Measurements from ENCODE around the gene ISM1.

ISM1 gene

GRCh38 chr20:13260650-13261279 is 39.7 kb downstream of the ISM1 start:
- no peak for DNase-seq

DNA sequence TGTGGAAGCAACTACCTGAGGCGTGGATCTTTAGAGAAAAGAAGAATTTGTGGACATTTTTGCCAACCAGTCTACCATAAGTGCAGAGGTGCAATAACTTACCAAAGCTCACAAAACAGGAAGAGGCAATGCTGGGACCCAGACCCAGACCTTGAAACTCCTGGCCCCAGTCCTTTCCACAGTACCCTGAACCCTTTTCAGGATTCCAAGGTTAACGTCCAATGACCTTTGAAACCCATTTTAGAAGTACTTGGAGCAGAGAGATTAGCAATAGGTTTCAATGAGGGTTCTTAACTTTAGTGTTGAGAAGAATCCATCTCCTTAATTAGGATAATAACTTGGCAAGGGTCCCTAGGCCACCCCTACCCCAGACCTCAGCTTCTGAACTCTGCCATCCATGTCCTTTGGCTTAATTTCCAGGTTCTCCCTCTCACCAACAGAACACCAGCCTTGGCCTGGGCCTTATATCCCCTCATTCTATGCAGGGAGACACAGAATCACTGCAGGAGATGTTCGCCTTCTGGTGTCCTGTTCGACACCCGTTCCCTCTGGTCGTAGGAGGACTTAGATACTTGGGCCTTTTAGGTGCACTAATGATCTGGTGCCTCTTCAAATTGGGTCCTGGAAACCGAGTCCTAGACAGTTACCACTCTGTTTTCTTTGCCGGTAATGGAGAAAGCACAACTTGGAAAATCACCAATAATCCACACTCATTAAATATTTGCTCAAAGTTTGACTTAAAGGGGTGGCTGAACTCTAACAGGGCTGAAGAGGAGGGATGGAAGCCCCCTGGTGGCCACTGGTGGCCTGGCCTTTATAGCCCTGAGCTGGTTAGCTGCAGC is 40.6 kb downstream of the ISM1 start:
- DNase-seq, result peak; percentile 78

GRCh38 chr20:13262302-13262650 is 41.2 kb downstream of the ISM1 start:
- DNase-seq, result no peak

DNA sequence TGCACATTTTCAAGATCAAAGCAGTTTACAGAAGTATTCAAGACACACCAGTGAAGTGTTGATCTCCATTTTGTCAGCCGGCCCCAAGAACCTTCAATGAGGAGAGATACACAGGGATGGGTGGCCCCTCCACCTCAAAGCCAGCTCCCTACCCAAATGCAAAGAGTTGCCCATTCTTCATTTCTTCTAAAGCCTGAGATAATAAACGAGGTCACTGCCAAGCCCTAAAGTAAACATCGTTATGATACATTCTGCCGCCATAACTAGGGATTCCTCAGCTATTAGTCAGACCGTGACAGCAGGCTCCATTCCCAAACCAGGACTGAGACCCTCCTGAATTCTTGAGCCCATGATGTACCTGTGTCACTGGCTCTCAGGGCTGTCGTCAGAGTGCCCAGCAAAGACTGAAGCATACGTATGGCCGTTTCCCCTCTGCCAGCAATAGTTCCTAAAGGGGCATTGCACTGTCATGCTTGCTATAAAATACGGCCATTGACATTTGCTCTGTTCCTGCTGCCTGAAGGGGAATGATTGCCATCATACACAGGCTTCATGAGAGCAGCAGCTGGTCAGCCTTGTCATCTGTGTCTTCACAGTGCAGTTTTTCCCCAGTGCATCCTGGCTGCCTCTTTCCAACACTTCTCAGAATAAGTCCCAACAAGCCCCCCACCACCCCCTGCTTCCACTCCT is 41.7 kb downstream of the ISM1 start:
- no peak for DNase-seq

DNA sequence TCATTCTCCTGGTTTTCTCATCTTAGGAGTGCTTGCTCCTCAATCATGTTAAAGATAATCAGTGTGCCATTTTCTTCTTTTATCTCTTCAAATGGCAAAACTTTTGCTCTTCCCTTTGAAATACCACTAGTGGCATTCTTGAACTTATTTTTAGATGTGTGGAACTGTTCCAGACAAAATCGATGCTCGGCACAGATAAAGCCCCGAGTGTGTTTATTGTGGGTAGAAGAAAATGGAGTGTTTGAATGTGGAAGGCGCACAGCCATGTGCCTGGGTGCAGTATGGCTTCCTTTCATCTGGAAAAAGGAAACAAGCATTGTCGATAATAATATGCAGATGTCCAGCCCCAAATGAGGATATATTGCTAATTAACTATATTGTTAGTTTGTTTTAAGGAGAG is 42.4 kb downstream of the ISM1 start:
- no peak for DNase-seq

DNA sequence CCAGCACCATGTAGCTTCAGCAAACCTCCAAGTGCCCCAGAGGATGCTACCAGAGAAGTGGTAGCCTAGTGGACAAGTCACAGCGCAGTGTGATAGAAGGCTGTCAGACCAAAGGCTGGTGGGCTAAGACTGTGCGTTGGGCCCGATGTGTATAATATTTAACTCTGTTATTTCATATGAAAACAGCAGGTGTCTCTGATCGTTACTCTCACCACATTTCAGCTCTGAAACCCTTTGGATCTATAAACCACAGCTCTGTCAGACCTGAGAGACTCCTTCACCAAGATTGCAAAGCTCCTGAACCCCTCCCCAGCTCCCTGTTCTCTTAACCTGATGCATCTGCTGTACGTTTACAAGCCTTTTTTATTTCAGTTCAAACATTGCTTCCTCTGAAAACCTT is 43.8 kb downstream of the ISM1 start:
- DNase-seq, result no peak

DNA sequence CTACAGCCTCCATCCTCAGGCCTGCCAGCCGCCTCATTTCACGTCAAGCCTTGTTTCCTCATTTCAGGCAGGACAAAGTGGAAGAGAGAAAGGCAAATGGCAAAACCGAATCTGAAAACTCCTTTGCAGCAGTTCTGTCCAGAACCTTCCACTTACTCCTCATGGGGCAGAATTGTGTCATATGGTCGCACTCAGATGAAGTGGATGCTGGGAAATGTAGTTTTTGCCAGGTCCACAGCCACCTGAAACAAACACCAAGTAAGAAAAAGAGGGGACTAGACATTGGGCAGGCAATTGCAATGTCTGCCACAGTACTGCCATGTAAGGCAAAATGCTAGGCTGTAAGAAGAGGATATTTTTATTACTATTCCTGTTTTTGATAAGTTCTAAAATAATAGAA is 44.9 kb downstream of the ISM1 start:
- no peak for DNase-seq

- no peak for DNase-seq
These were observed 46.2 kb downstream of the ISM1 start for GRCh38 chr20:13267231-13267630.

GRCh38 chr20:13268953-13269352 is 47.9 kb downstream of the ISM1 start:
- no peak for DNase-seq

- no peak for DNase-seq
These were observed 49.1 kb downstream of the ISM1 start for GRCh38 chr20:13270211-13270610.

DNA sequence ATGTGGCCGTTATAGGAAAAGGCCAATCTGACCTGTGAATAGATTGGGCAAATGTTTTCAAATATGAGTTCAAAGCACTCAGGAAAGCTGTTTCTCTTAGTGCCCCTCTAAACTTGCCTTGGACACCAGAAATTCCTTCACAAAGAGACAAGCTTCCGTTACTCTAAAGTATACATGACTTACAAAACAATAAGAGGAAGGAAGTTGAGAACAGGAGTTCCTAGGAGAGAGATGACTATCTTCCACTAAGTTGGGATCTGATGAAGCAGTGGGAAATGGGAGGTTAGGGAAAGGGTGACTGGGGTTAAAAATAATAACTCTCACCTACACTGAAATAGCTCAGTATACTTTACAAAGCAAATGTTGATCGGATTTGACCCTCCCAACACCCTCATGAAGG is 50.0 kb downstream of the ISM1 start:
- DNase-seq, result no peak

DNA sequence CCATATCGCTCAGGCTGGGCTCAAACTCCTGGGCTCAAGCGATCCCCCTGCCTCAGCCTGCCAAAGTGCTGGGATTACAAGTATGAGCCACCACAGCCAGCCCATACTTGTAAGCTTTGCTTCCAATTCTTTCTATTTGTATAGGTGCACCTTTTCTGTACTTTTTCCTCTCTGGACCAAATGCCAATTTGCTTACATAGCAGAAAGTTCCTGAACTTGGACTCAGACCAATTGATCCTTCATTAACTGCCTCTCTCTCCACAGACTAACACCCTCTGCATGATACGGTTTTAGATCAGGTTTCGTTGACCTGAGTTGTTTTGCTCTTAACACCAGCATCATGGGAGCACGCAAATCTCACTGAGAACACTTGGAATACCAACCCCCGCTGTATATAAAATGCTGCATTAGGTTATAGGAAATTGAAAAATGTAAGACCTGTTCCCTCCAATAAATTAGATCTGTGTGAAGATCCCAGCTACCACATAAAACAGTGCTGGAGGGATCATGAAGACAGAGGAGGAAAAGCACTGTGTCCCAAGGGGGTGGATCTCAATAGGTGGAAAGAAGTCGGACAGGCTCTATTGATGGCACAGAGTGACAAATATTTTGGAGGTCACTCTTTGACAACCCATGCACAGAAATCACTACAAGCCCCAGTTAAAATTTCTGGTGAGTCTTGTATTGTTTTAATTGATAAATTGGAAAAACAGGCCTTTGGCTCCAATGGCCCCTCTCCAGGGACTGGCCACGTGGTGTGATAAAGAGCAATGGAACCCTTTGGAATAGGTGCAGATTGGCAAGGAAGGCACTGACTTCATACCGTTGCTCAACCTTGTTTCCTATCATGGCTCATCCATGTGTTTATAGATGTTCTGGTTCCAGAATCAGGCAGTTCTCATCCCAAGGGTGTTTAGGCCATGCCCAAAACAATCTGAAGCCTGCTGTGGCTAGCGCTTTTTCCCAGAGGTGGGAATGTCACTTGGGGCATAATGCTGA is 51.2 kb downstream of the ISM1 start:
- DNase-seq, result no peak

- no peak for DNase-seq
These were observed 53.3 kb downstream of the ISM1 start for GRCh38 chr20:13274275-13274861.

DNA sequence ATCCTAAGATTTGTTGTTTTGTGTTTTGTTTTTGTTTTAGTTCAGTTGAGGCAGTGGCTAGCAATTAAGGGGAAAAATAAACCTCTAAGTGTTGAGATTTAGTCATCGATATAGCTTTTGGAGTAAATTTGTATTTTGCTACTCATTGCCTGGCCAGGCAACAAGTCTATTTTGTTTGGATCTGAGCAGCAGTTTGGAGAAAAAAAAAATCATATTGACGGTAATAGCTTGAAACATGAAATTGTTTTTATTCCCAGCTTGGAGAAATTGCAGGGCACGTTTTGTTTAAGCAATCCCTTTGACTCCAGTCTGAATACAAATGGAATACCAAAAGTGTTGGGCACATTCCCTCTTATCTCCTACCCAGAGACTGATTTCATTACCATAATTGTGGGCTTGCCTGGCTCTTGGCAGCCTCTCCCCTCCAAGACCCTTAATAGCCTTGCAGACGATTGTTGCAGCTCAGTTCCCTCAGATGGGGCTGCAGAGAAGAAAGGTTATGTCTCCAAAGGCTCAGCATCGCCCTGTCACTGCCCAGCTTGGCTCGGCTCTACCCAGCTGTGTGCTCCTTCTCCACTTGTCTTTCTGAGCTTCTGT is 56.0 kb downstream of the ISM1 start:
- no peak for DNase-seq

GRCh38 chr20:13277663-13278295 is 56.7 kb downstream of the ISM1 start:
- DNase-seq, result no peak

DNA sequence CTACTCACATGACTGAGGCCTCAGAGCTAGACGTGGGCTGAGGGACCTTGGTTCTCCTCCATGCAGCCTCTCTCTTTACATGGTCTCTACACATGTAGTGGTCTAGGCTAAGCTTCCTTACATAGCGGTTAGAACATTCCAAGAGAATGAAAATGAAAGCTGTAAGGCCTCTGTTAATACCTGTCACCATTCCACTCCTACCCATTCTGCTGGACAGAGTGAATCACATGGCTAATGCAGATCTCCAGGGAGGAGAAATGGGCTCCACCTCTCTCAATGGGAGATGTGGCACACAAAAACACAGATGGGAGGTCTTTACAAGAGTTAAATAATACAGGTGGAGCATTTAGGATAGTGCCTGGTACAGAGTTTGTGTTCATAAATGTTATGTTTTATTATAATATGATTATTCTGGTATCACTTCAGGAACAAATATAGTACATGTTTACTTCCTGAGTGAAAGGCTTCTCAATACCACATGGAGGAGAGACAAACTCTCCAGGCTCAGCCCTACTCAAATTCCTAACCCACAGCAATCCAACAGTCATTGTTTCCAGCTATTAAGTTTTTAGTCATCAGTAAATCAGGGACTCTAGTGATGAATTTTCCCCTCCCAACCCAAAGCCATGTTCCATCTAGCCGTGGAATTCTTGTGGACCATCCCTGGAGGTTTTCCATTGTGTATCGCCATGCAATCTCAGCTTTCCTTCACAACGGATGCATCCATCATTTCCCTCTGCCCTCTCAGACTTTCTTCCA is 57.9 kb downstream of the ISM1 start:
- no peak for DNase-seq

GRCh38 chr20:13280609-13281324 is 59.7 kb downstream of the ISM1 start:
- no peak for DNase-seq

DNA sequence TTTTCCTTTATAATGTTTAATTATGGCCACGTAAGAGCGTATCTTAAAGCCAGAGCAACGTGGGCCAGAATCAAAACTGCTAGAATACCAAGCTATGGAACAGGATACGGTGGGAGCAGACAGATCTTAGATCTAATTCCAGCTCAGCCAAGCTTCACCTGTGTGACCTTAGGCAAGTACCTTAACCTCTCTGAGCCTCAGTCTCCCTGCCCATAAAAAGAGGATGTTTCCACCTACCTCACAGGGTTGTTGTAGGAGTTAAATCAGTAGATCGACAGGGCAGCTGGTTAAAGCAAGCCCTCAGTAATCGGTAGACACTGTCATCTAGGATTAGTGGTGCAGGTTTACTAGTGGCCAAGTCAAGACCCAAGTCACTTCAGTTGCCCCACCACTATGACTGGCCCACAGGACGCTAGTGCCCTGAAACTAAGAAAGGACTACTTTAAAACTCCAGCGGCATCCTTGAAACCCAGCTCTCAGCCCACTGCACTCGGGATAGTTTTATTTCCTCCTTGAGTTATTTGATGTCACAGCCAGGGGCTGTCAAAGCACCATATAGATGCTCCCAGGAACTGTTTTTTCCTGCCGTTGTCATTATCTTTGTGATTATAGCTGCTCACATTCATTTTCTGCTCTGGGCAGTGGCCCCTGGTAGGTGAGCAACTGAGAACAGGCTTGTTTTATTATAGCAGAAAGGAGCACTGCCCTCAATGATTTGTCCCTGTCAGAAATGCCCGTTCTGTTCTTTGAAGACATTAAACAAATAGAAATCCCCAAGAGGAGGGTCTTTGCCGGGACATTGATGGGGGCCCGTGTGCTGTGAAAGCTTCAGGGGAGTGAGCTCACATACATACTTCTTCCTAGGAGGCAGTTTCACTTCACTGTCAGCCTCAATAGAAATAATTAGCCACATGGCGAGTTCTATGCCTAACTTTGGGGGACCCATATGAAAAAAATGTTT is 63.1 kb downstream of the ISM1 start:
- no peak for DNase-seq

- DNase-seq, result no peak
These were observed 63.8 kb downstream of the ISM1 start for GRCh38 chr20:13284830-13285229.

Measured in CD4-positive, alpha-beta T cell treated with Interleukin-17A for 4 hours (primary cell).